ENCODE results near the gene CNTNAP2. TPM values are rescaled to one million over a fixed set of nuclear protein-coding genes. Genes with fewer than 3 reads are reported as not detected.

Gene CNTNAP2
- 0.03 and 0.08 TPM in 2 replicates for total RNA-seq (2014; rRNA removed; shearing (Covaris generic))

- DNase-seq (ENCODE audit: low spot score), result no peak
These were observed at the start of gene CNTNAP2 for GRCh38 chr7:146116521-146117222. CNTNAP2 (plus strand) TSS chr7:146116801; CDS start chr7:146116877, 76 bp downstream.

- DNase-seq (ENCODE audit: low spot score), result no peak
These were observed 48.7 kb upstream of the CNTNAP2 start for GRCh38 chr7:146067880-146068279.

GRCh38 chr7:146074195-146074765, 42.3 kb upstream of the CNTNAP2 start:
- DNase-seq (ENCODE audit: low spot score), result no peak

GRCh38 chr7:146076344-146076743, 40.3 kb upstream of the CNTNAP2 start:
- DNase-seq (ENCODE audit: low spot score), result no peak

GRCh38 chr7:146084086-146084485, 32.5 kb upstream of the CNTNAP2 start:
- no peak for DNase-seq (ENCODE audit: low spot score)

GRCh38 chr7:146090023-146090645, 26.5 kb upstream of the CNTNAP2 start:
- peak; percentile 83 for DNase-seq (ENCODE audit: low spot score)

GRCh38 chr7:146094356-146094755, 22.2 kb upstream of the CNTNAP2 start:
- no peak for DNase-seq (ENCODE audit: low spot score)

GRCh38 chr7:146096994-146097393, 19.6 kb upstream of the CNTNAP2 start:
- DNase-seq (ENCODE audit: low spot score), result peak; percentile 24

- no peak for DNase-seq (ENCODE audit: low spot score)
These were observed 10.3 kb upstream of the CNTNAP2 start for GRCh38 chr7:146106319-146106718.

GRCh38 chr7:146112755-146113154, 3.8 kb upstream of the CNTNAP2 start:
- no peak for DNase-seq (ENCODE audit: low spot score)

- DNase-seq (ENCODE audit: low spot score), result no peak
These were observed 1.1 kb upstream of the CNTNAP2 start for GRCh38 chr7:146115548-146115850.

- no peak for DNase-seq (ENCODE audit: low spot score)
These were observed 615 bp upstream of the CNTNAP2 start for GRCh38 chr7:146115851-146116520.

- no peak for DNase-seq (ENCODE audit: low spot score)
These were observed 975 bp downstream of the CNTNAP2 start for GRCh38 chr7:146117576-146117975.

GRCh38 chr7:146119002-146119401, 2.4 kb downstream of the CNTNAP2 start:
- no peak for DNase-seq (ENCODE audit: low spot score)

GRCh38 chr7:146123715-146124114, 7.1 kb downstream of the CNTNAP2 start:
- DNase-seq (ENCODE audit: low spot score), result no peak

GRCh38 chr7:146126767-146127509, 10.3 kb downstream of the CNTNAP2 start:
- no peak for DNase-seq (ENCODE audit: low spot score)

GRCh38 chr7:146129296-146129695, 12.7 kb downstream of the CNTNAP2 start:
- peak; percentile 23 for DNase-seq (ENCODE audit: low spot score)

- DNase-seq (ENCODE audit: low spot score), result no peak
These were observed 13.4 kb downstream of the CNTNAP2 start for GRCh38 chr7:146129997-146130396.

GRCh38 chr7:146131701-146132100, 15.1 kb downstream of the CNTNAP2 start:
- DNase-seq (ENCODE audit: low spot score), result no peak

GRCh38 chr7:146136357-146136875, 19.8 kb downstream of the CNTNAP2 start:
- no peak for DNase-seq (ENCODE audit: low spot score)

GRCh38 chr7:146138926-146139325, 22.3 kb downstream of the CNTNAP2 start:
- no peak for DNase-seq (ENCODE audit: low spot score)

All from HT-29 (cell line).